CD14-positive monocyte (primary cell): Measurements from ENCODE around the gene HOXD10. TPM values are rescaled to one million over a fixed set of nuclear protein-coding genes. Genes with fewer than 3 reads are reported as not detected.

Experiments
- DNase-seq, 3 donors: peaks; one replicate each; pipeline ENCODE4 v3.0.0-alpha.2; 2011 to 2022
- H2AFZ ChIP-seq: 2 replicates; pipeline ENCODE4 v1.6.0; 2012; ENCODE audit warnings: mild to moderate bottlenecking, low read depth, low read length, inconsistent platforms; ENCODE audit not compliant: insufficient read depth, poor library complexity, severe bottlenecking
- H3K27ac ChIP-seq, 2 donors: 1 replicate in 1 of 2; 2 replicates in 1 of 2; pipeline ENCODE4 v1.5.1; 2012 to 2013; ENCODE audit warnings: low read length in 2 of 2, control low read depth in 1 of 2, inconsistent platforms in 1 of 2, low read depth in 1 of 2, mild to moderate bottlenecking in 1 of 2
- H3K27me3 ChIP-seq, 2 donors: one replicate each; pipeline versions ENCODE4 v1.6.0 to v1.6.1; 2011 to 2013; ENCODE audit warnings: low read length in 2 of 2; ENCODE audit not compliant: control insufficient read depth in 2 of 2, insufficient read depth in 2 of 2
- H3K36me3 ChIP-seq, 2 donors: replicated peaks in 1 of 2; 1 replicate in 1 of 2; 2 replicates in 1 of 2; pipeline versions ENCODE4 v1.5.1 to v1.6.1; 2012 to 2013; ENCODE audit warnings: low read length in 2 of 2, control low read depth in 1 of 2, inconsistent platforms in 1 of 2, mild to moderate bottlenecking in 1 of 2; ENCODE audit not compliant: insufficient read depth in 2 of 2, control insufficient read depth in 1 of 2
- H3K4me1 ChIP-seq, 2 donors: 1 replicate in 1 of 2; 2 replicates in 1 of 2; pipeline versions ENCODE4 v1.5.1 to v1.6.1; 2012 to 2013; ENCODE audit warnings: low read length in 2 of 2, control low read depth in 1 of 2, inconsistent platforms in 1 of 2, mild to moderate bottlenecking in 1 of 2, moderate library complexity in 1 of 2; ENCODE audit not compliant: insufficient read depth in 2 of 2, control insufficient read depth in 1 of 2
- H3K4me2 ChIP-seq: replicated peaks from 2 replicates; pipeline ENCODE3; 2012; ENCODE audit warnings: low read length, moderate library complexity, mild to moderate bottlenecking; ENCODE audit not compliant: poor library complexity, severe bottlenecking; ENCODE audit errors: extremely low read depth
- H3K4me3 ChIP-seq, 3 experiments: fragments of 200-600 bp in 1 of 3; sonication (generic) in 1 of 3; replicated peaks in 1 of 3; 1 replicate in 2 of 3; 2 replicates in 1 of 3; pipeline ENCODE4 v1.5.1; 2011 to 2013; ENCODE audit warnings: low read length in 3 of 3, mild to moderate bottlenecking in 3 of 3, control low read depth in 2 of 3, low read depth in 2 of 3, inconsistent platforms in 1 of 3, moderate library complexity in 1 of 3
- H3K79me2 ChIP-seq: 2 replicates; pipeline ENCODE4 v1.6.0; 2012; ENCODE audit warnings: mild to moderate bottlenecking, control low read depth, inconsistent platforms, low read length, moderate library complexity; ENCODE audit not compliant: insufficient read depth
- H3K9ac ChIP-seq: 2 replicates; pipeline ENCODE4 v1.6.0; 2017; ENCODE audit warnings: low read length, mild to moderate bottlenecking; ENCODE audit not compliant: insufficient read depth, poor library complexity, severe bottlenecking
- H3K9me3 ChIP-seq, 2 donors: replicated peaks in 1 of 2; 1 replicate in 1 of 2; 2 replicates in 1 of 2; pipeline versions ENCODE4 v1.5.1 to v1.6.1; 2012 to 2013; ENCODE audit warnings: low read length in 2 of 2, control low read depth in 1 of 2; ENCODE audit not compliant: control insufficient read depth in 1 of 2, insufficient read depth in 1 of 2
- H4K20me1 ChIP-seq: 2 replicates; pipeline ENCODE4 v1.6.0; 2012; ENCODE audit warnings: mild to moderate bottlenecking, low read length, control low read depth, moderate library complexity; ENCODE audit not compliant: insufficient read depth
- H3K27ac Mint-ChIP-seq, 7 donors: one replicate each; pipeline ENCODE4 v1.8.0; 2020; ENCODE audit warnings: mild to moderate bottlenecking in 7 of 7, mixed read lengths in 7 of 7, moderate library complexity in 6 of 7, inconsistent platforms in 2 of 7
- H3K27me3 Mint-ChIP-seq, 3 donors: one replicate each; pipeline ENCODE4 v1.8.0; 2021 to 2022; ENCODE audit warnings: low read depth in 3 of 3, mild to moderate bottlenecking in 3 of 3, mixed read lengths in 3 of 3, moderate library complexity in 3 of 3, inconsistent platforms in 1 of 3
- H3K36me3 Mint-ChIP-seq, 2 donors: one replicate each; pipeline ENCODE4 v1.8.0; 2020; ENCODE audit warnings: mixed read lengths in 2 of 2, inconsistent platforms in 1 of 2, mild to moderate bottlenecking in 1 of 2
- H3K4me1 Mint-ChIP-seq: one replicate; pipeline ENCODE4 v1.8.0; 2020; ENCODE audit warnings: mild to moderate bottlenecking, mixed read lengths
- H3K4me3 Mint-ChIP-seq, 2 donors: one replicate each; pipeline ENCODE4 v1.8.0; 2020; ENCODE audit warnings: mild to moderate bottlenecking in 2 of 2, mixed read lengths in 2 of 2, moderate library complexity in 1 of 2
- H3K9me3 Mint-ChIP-seq, 7 donors: one replicate each; pipeline ENCODE4 v1.8.0; 2020 to 2022; ENCODE audit warnings: mixed read lengths in 7 of 7, mild to moderate bottlenecking in 6 of 7, moderate library complexity in 6 of 7, inconsistent platforms in 2 of 7
- WGBS: methylation state at CpG from one replicate; pipeline ENCODE4 v1.1.5; 2013; ENCODE audit warnings: missing lambda C conversion rate; ENCODE audit not compliant: insufficient coverage; 5-methylcytosine and 5-hydroxymethylcytosine counted together
- intact Hi-C, 2 donors: fragments of 100-400 bp; cut with micrococcal nuclease; formaldehyde crosslinking; loops; one replicate each; pipeline versions ENCODE4 v1.15.0 to v1.15.1; 2023
- polyA plus RNA-seq, 3 donors: library from polyadenylated mRNA; depleted of rRNA in 1 of 3; unstranded in 2 of 3; stranded (reverse) in 1 of 3; fragments of 300-500 nt in 2 of 3; fragments of >200 nt in 1 of 3; fragmentation: Illumina TruSeq in 2 of 3; gene quantifications; 1 replicate in 2 of 3; 2 replicates in 1 of 3; pipeline ENCODE4 v1.2.3, GENCODE V29; 2012 to 2021
- TF ChIP-seq, protein P1 (sequence below): fragments of 200-600 bp; IDR thresholded peaks from one replicate; pipeline ENCODE4 v1.8.0; 2022; ENCODE audit warnings: antibody characterized with exemption, mild to moderate bottlenecking

Gene HOXD10
- polyA plus RNA-seq, 3 donors = not detected

DNA sequence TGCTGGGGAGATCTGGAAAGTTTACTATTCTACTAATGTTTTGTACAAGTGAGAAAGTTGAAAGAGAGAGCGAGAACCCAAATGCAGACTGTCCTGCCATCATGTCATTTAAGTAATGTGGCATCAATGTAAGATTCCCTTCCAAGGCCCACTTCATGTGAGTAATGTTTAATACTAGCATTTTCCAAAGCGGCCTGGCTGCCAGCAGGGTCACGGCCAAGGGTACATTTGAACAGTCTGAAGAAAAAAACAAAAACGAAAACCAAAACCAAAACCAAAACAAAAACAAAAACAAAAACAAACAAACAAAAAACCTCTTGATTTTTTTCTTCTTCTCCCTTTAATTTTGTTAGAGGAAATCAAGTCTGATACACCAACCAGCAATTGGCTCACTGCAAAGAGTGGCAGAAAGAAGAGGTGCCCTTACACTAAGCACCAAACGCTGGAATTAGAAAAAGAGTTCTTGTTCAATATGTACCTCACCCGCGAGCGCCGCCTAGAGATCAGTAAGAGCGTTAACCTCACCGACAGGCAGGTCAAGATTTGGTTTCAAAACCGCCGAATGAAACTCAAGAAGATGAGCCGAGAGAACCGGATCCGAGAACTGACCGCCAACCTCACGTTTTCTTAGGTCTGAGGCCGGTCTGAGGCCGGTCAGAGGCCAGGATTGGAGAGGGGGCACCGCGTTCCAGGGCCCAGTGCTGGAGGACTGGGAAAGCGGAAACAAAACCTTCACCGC lies 2.2 kb downstream of the HOXD10 start:
- Histone ChIP-seq H2AFZ (no peak overlapping the region), H3K36me3 (no peaks in the 10 kb centered on the region), H3K4me3 (no peak overlapping the region), H3K27me3 (peaks cover 85 to 97% of the 10 kb centered on the region in 2 donors), H3K27ac (no peak overlapping the region), H4K20me1 (no peaks in the 10 kb centered on the region), H3K4me1 (peaks cover 5 to 12% of the 10 kb centered on the region in 2 donors), H3K9ac (no peak overlapping the region), H3K79me2 (no peaks in the 10 kb centered on the region), H3K4me2 (peak overlapping the region; percentile 28), H3K9me3 (peaks cover 13 to 72% of the 10 kb centered on the region in 2 donors)
- intact Hi-C loops = no loop called here
- peaks cover 91 to 99% (median 95%) of the 10 kb centered on the region in 3 donors for H3K27me3 Mint-ChIP-seq
- TF ChIP-seq, protein P1, sequence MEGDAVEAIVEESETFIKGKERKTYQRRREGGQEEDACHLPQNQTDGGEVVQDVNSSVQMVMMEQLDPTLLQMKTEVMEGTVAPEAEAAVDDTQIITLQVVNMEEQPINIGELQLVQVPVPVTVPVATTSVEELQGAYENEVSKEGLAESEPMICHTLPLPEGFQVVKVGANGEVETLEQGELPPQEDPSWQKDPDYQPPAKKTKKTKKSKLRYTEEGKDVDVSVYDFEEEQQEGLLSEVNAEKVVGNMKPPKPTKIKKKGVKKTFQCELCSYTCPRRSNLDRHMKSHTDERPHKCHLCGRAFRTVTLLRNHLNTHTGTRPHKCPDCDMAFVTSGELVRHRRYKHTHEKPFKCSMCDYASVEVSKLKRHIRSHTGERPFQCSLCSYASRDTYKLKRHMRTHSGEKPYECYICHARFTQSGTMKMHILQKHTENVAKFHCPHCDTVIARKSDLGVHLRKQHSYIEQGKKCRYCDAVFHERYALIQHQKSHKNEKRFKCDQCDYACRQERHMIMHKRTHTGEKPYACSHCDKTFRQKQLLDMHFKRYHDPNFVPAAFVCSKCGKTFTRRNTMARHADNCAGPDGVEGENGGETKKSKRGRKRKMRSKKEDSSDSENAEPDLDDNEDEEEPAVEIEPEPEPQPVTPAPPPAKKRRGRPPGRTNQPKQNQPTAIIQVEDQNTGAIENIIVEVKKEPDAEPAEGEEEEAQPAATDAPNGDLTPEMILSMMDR = peak; percentile 61
- peaks cover 15% of the 10 kb centered on the region for H3K4me1 Mint-ChIP-seq
- H3K4me3 Mint-ChIP-seq = peak overlapping the region in 1 of 2 donors; percentile 85
- H3K27ac Mint-ChIP-seq = no peak overlapping the region
- peaks cover 4 to 46% (median 29%) of the 10 kb centered on the region in 7 donors for H3K9me3 Mint-ChIP-seq
- peaks cover 2 to 9% of the 10 kb centered on the region in 2 donors for H3K36me3 Mint-ChIP-seq
- peak in 2 of 3 donors; percentile 17 to 28 for DNase-seq
- 4% methylated on average over 18 of the region's 24 CpGs for whole genome bisulfite sequencing

DNA sequence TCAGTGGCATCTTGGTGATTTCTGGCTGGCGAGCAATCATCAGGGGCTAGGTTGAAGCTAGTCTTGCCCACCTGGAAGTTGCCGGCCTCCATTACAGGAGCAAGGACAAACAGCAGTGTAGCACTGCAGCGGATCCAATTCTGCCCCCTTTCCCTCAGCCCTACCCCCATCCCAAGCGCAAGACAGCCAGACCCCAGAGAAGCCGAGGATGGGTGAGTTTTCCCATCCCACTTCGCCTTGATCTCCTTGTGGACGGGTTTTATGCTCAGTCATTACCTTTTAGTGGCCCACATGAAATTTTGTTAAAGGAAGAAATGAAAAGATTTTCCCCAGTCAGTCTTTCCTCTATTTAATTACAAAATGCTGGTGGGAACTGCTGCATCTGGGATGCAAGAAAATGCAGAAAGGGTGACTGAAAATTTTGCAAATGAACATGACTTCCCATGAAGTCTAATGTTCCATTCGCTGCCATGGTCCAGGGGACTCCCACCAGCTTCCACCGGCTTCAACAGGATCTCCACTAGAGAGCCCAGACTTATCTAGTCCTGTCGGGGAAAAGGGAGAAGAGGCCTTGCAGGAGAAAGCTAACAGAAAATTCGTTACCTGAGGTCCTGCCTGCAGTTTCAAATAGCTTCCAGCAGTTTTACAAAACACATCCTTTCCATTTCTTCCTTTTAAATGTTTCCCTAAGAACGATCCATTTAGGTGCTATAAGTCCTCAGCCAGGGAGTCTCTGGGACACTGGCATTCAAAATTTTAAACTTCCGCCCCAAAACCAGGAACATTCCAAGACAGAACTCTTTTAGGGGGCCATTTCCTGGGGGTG lies 4.0 kb downstream of the HOXD10 start:
- Histone ChIP-seq H3K4me1 (peaks cover 5 to 12% of the 10 kb centered on the region in 2 donors), H3K36me3 (no peaks in the 10 kb centered on the region), H3K79me2 (no peaks in the 10 kb centered on the region), H3K4me3 (no peak overlapping the region), H4K20me1 (no peaks in the 10 kb centered on the region), H2AFZ (no peak overlapping the region), H3K9ac (no peak overlapping the region), H3K27me3 (peaks cover 86 to 97% of the 10 kb centered on the region in 2 donors), H3K27ac (no peak overlapping the region), H3K9me3 (peaks cover 13 to 78% of the 10 kb centered on the region in 2 donors), H3K4me2 (no peak overlapping the region)
- H3K4me1 Mint-ChIP-seq = peaks cover 17% of the 10 kb centered on the region
- DNase-seq = no peak
- H3K9me3 Mint-ChIP-seq = peaks cover 4 to 38% (median 30%) of the 10 kb centered on the region in 7 donors
- no peak overlapping the region for H3K27ac Mint-ChIP-seq
- peaks cover 2 to 12% of the 10 kb centered on the region in 2 donors for H3K36me3 Mint-ChIP-seq
- TF ChIP-seq, protein P1 = no peak
- 18% methylated on average over 4 of the region's 13 CpGs for WGBS
- peak overlapping the region in 1 of 2 donors; percentile 81 for H3K4me3 Mint-ChIP-seq
- intact Hi-C loops = loop anchor here (5.0 kb wide), 2 partner anchors 38 to 1027 kb away; partner anchors contain the start of gene EVX2 (in 1 of the 2)
- H3K27me3 Mint-ChIP-seq = peaks cover 91 to 99% (median 95%) of the 10 kb centered on the region in 3 donors
